ENCODE data around the gene S100A14.

The S100A14 gene

GRCh38 chr1:153565529-153566374 is 50.4 kb downstream of the S100A14 start, which contains the start of gene S100A2:
S100A2 (minus strand) TSS chr1:153565844; CDS start chr1:153563877, 1,967 bp downstream.
- H3K27me3 ChIP-seq = no peaks in the 10 kb centered on the region
- H3K9me3 ChIP-seq = no peaks in the 10 kb centered on the region
- peak within 1 kb of the TSS; percentile 98 for H3K27ac ChIP-seq
- peak within 1 kb of the TSS; percentile 47 to 54 for H3K4me3 ChIP-seq (ENCODE audit: low read depth in 1 of 2, low read length in 1 of 2)
- peaks cover 39 to 40% of the 10 kb centered on the region in 2 experiments for H3K4me1 ChIP-seq (ENCODE audit: control insufficient read depth in 1 of 2, insufficient read depth in 1 of 2, low read depth in 1 of 2, low read length in 1 of 2)
- no peaks in the 10 kb centered on the region for H3K36me3 ChIP-seq
- TF ChIP-seq CTCF (IDR thresholded peaks at IDR 0.05) = no peak

Measured in neutrophil (primary cell).